Smooth muscle cell (in vitro differentiated cells): Measurements from ENCODE around the gene GABPB2. TPM values are rescaled to one million over a fixed set of nuclear protein-coding genes. Genes with fewer than 3 reads are reported as not detected.

Source experiments
- DNase-seq: peaks from one replicate; lab custom pipeline; 2025; ENCODE audit not compliant: unreplicated experiment; lab: John Stamatoyannopoulos, UW
- H2AFZ ChIP-seq: fragments of 200-600 bp; sonication (generic); 2 replicates; pipeline ENCODE4 v1.6.0; 2016; ENCODE audit warnings: antibody characterized with exemption, low read depth, mild to moderate bottlenecking
- H3F3A ChIP-seq: fragments of 200-600 bp; sonication (generic); 2 replicates; pipeline ENCODE4 v1.6.0; 2017; ENCODE audit warnings: antibody characterized with exemption, low read depth
- H3K27ac ChIP-seq: fragments of 200-600 bp; sonication (generic); 2 replicates; pipeline ENCODE4 v1.5.1; 2016; ENCODE audit warnings: low read depth, mild to moderate bottlenecking
- H3K27me3 ChIP-seq: fragments of 200-600 bp; sonication (generic); 2 replicates; pipeline ENCODE4 v1.6.1; 2016; ENCODE audit warnings: low read depth, mild to moderate bottlenecking
- H3K36me3 ChIP-seq: fragments of 200-600 bp; sonication (generic); 2 replicates; pipeline ENCODE4 v1.5.1; 2016; ENCODE audit warnings: low read depth
- H3K4me1 ChIP-seq: fragments of 200-600 bp; sonication (generic); 2 replicates; pipeline ENCODE4 v1.5.1; 2016; ENCODE audit warnings: low read depth
- H3K4me2 ChIP-seq: fragments of 200-600 bp; sonication (generic); 2 replicates; pipeline ENCODE4 v1.6.0; 2016; ENCODE audit warnings: mild to moderate bottlenecking
- H3K4me3 ChIP-seq: fragments of 200-600 bp; sonication (generic); 2 replicates; pipeline ENCODE4 v1.5.1; 2016; ENCODE audit warnings: mild to moderate bottlenecking
- H3K79me2 ChIP-seq: fragments of 200-600 bp; sonication (generic); 2 replicates; pipeline ENCODE4 v1.6.0; 2016; ENCODE audit warnings: low read depth, mild to moderate bottlenecking
- H3K9ac ChIP-seq: fragments of 200-600 bp; sonication (generic); 2 replicates; pipeline ENCODE4 v1.6.0; 2016; ENCODE audit warnings: low read depth
- H3K9me3 ChIP-seq: fragments of 200-600 bp; sonication (generic); replicated peaks from 2 replicates; pipeline ENCODE4 v1.5.1; 2016; ENCODE audit warnings: low read depth
- H4K20me1 ChIP-seq: fragments of 200-600 bp; sonication (generic); 2 replicates; pipeline ENCODE4 v1.6.0; 2016; ENCODE audit warnings: low read depth
- CTCF ChIP-seq: fragments of 200-600 bp; sonication (generic); IDR thresholded peaks from 2 replicates; pipeline ENCODE4 v1.5.1; 2017; ENCODE audit warnings: borderline replicate concordance, mild to moderate bottlenecking, antibody characterized with exemption; ENCODE audit not compliant: insufficient read depth, poor library complexity, severe bottlenecking
- WGBS: methylation state at CpG from one replicate; pipeline ENCODE4 v1.1.7; 2016; ENCODE audit warnings: low lambda C conversion rate; 5-methylcytosine and 5-hydroxymethylcytosine counted together
- polyA plus RNA-seq: library from polyadenylated mRNA; unstranded; fragments of >200 nt; fragmentation: Nextera tagmentation; extraction: Ambion mirVana; gene quantifications from 2 replicates; pipeline ENCODE4 v1.2.1, GENCODE V29; 2016
- total RNA-seq: library from RNA; depleted of rRNA; stranded (reverse); fragments of >200 nt; gene quantifications from 2 replicates; pipeline ENCODE4 v1.2.3, GENCODE V29; 2014

Gene GABPB2
- total and polyA plus RNA-seq, 2 experiments from 2014 or later, result 1.3 to 3.6 TPM

DNA sequence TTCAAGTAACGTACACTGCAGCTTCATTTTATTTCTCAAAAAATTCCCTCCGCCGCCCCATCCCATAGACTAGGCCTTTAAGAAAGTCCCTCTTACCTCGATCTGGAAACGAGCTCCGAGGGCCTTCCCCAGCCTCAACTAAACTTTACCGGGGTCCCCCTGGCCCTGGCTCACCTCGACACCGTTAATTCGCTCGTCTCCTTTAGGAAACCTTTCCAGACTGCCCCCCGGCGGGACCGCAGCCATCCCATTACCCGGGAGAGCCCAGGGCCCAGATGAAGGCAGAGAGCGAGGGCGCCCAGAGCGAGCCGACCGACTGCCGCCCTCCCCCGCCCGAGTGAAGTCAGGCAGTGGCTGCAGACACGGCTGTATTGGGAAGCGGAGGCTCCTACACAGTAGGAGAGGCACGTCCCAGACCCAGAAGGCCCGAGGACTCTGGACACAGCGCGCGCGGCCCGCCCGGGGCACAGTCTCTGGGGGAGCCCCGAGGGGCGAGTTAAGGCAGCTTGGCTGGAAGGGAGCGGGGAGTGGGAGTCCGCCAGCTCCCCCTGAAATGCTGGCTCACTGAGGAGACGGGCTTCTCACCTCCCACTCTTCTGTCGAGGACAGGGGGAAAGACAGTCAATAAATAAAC lies 61.3 kb downstream of the GABPB2 start:
- Histone ChIP-seq H3K36me3 (no peaks in the 10 kb centered on the region), H3F3A (no peaks in the 10 kb centered on the region), H3K4me3 (peak overlapping the region; percentile 40), H3K79me2 (no peaks in the 10 kb centered on the region), H3K27me3 (peaks cover 13% of the 10 kb centered on the region), H3K9me3 (no peaks in the 10 kb centered on the region), H4K20me1 (no peaks in the 10 kb centered on the region), H3K27ac (no peak overlapping the region), H3K4me1 (peaks cover 6% of the 10 kb centered on the region), H3K9ac (peak overlapping the region; percentile 24), H2AFZ (peak overlapping the region; percentile 34), H3K4me2 (peak overlapping the region; percentile 87)
- WGBS, result 8% methylated on average over 39 of the region's 39 CpGs
- DNase-seq, result peak; percentile 18
- TF ChIP-seq CTCF, result no peak

- H3K27ac ChIP-seq, result no peak overlapping the region
- no peak for TF ChIP-seq CTCF
- DNase-seq, result no peak
- peaks cover 6% of the 10 kb centered on the region for H3K4me1 ChIP-seq
- no peaks in the 10 kb centered on the region for H3F3A ChIP-seq
- peaks cover 13% of the 10 kb centered on the region for H3K27me3 ChIP-seq
- peak overlapping the region; percentile 24 for H3K9ac ChIP-seq
- H3K9me3 ChIP-seq, result no peaks in the 10 kb centered on the region
- peak overlapping the region; percentile 40 for H3K4me3 ChIP-seq
- no peaks in the 10 kb centered on the region for H3K79me2 ChIP-seq
- 14% methylated on average over 27 of the region's 74 CpGs for WGBS
- H4K20me1 ChIP-seq, result no peaks in the 10 kb centered on the region
- H2AFZ ChIP-seq, result peak overlapping the region; percentile 34
- peak overlapping the region; percentile 87 for H3K4me2 ChIP-seq
- no peaks in the 10 kb centered on the region for H3K36me3 ChIP-seq
Observed at GRCh38 chr1:151132335-151133017, 61.9 kb downstream of the GABPB2 start.

DNA sequence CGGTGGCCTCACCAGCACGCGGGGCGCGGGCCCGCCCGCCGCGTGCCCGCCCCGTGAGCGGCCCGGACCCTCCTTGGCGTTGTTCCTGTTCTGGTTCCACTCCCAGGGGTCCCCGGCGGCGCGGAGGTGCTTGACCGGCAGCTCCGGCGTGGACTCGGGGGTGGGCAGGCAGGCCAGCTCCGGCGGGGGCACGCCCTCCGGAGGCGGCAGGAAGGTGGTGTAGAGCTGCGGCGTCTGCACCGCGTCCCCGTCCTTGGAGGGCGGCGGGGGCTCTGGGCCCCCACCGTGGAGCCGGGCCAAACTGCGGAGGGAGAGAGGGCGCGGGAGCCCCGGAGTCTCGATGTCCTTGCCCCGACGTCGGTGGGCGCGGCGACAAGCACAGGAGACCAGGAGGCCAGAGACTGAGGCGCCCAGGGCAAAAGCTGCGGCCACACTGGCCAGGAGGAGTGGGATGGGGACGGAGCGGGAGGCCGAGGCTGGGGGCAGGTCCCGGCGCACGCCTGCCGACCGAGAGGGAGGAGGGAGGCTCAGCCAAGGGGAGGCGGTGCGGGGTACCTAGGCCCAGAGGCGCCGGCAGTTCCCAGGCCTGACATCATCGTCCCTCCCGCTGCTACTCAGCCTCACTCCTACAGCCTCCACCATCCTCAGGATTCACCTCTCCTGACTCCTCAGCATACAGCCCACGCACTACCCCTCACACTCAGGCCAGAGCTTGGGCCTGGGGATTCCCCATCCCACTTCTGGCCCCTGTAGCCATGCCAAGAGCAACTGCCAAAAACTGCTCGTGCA lies 62.7 kb downstream of the GABPB2 start:
- Histone ChIP-seq H3K4me1 (peaks cover 6% of the 10 kb centered on the region), H3K4me3 (peak overlapping the region; percentile 40), H4K20me1 (no peaks in the 10 kb centered on the region), H2AFZ (no peak overlapping the region), H3K9ac (no peak overlapping the region), H3K36me3 (no peaks in the 10 kb centered on the region), H3K27me3 (peaks cover 13% of the 10 kb centered on the region), H3K9me3 (no peaks in the 10 kb centered on the region), H3F3A (no peaks in the 10 kb centered on the region), H3K27ac (no peak overlapping the region), H3K4me2 (peak overlapping the region; percentile 87), H3K79me2 (no peaks in the 10 kb centered on the region)
- no peak for DNase-seq
- 25% methylated on average over 43 of the region's 65 CpGs for WGBS
- no peak for TF ChIP-seq CTCF
